Osteoblast (primary cell): ENCODE data around the gene SLC9A5. TPM values are rescaled to one million over a fixed set of nuclear protein-coding genes. Genes with fewer than 3 reads are reported as not detected.

Experiments used
- DNase-seq: peaks from one replicate; pipeline ENCODE4 v3.0.0; 2011; ENCODE audit warnings: low spot score, mixed read lengths; ENCODE audit not compliant: insufficient read length; ENCODE audit errors: missing footprints
- H2AFZ ChIP-seq: 2 replicates; pipeline ENCODE4 v1.6.0; 2011; ENCODE audit warnings: mild to moderate bottlenecking, low read length
- H3K27ac ChIP-seq: 2 replicates; pipeline ENCODE4 v1.5.1; 2011; ENCODE audit warnings: mild to moderate bottlenecking, low read depth, low read length, moderate library complexity
- H3K27me3 ChIP-seq: 2 replicates; pipeline ENCODE4 v1.6.0; 2012; ENCODE audit warnings: mild to moderate bottlenecking, control low read depth, inconsistent platforms, low read length, moderate library complexity; ENCODE audit not compliant: insufficient read depth
- H3K36me3 ChIP-seq: 2 replicates; pipeline ENCODE4 v1.5.1; 2011; ENCODE audit warnings: mild to moderate bottlenecking, low read length, control low read depth, moderate library complexity; ENCODE audit not compliant: insufficient read depth
- H3K4me1 ChIP-seq: 2 replicates; pipeline ENCODE4 v1.5.1; 2011; ENCODE audit warnings: mild to moderate bottlenecking, low read length, control low read depth, moderate library complexity; ENCODE audit not compliant: insufficient read depth
- H3K4me2 ChIP-seq: 2 replicates; pipeline ENCODE4 v1.6.0; 2011; ENCODE audit warnings: mild to moderate bottlenecking, low read length; ENCODE audit not compliant: insufficient read depth
- H3K4me3 ChIP-seq: fragments of 200-600 bp; sonication (generic); 3 replicates; pipeline ENCODE4 v1.5.1; 2012; ENCODE audit warnings: mild to moderate bottlenecking, low read length, inconsistent platforms; ENCODE audit not compliant: insufficient read depth
- H3K79me2 ChIP-seq: 2 replicates; pipeline ENCODE4 v1.6.0; 2012; ENCODE audit warnings: mild to moderate bottlenecking, low read length, control low read depth, inconsistent platforms; ENCODE audit not compliant: insufficient read depth
- H3K9me3 ChIP-seq: 2 replicates; pipeline ENCODE4 v1.5.1; 2011; ENCODE audit warnings: low read depth, low read length, control low read depth
- H4K20me1 ChIP-seq: 2 replicates; pipeline ENCODE4 v1.6.0; 2012; ENCODE audit warnings: mild to moderate bottlenecking, low read length, control low read depth; ENCODE audit not compliant: insufficient read depth
- CTCF ChIP-seq: IDR thresholded peaks from 2 replicates; pipeline ENCODE4 v1.5.1; 2011; ENCODE audit warnings: mild to moderate bottlenecking, low read depth, low read length, moderate library complexity; ENCODE audit errors: extremely low read depth
- total RNA-seq: library from RNA; depleted of rRNA; stranded (reverse); fragments of >200 nt; gene quantifications from 2 replicates; pipeline ENCODE4 v1.2.3, GENCODE V29; 2012

Gene SLC9A5
- total RNA-seq, 1 donor: 3.6 TPM

- H3K36me3 ChIP-seq: peaks cover 5% of the 10 kb centered on the region
- H3K4me3 ChIP-seq: no peak overlapping the region
- no peak for DNase-seq
- H3K9me3 ChIP-seq: no peaks in the 10 kb centered on the region
- no peaks in the 10 kb centered on the region for H3K4me1 ChIP-seq
- no peaks in the 10 kb centered on the region for H4K20me1 ChIP-seq
- no peak overlapping the region for H2AFZ ChIP-seq
- no peaks in the 10 kb centered on the region for H3K27me3 ChIP-seq
- H3K4me2 ChIP-seq: no peak overlapping the region
- H3K79me2 ChIP-seq: no peaks in the 10 kb centered on the region
- H3K27ac ChIP-seq: no peak overlapping the region
- no peak for TF ChIP-seq CTCF
Observed at GRCh38 chr16:67204076-67204475, 44.7 kb upstream of the SLC9A5 start.

GRCh38 chr16:67206129-67206837 is 42.5 kb upstream of the SLC9A5 start:
- no peak overlapping the region for H3K4me2 ChIP-seq
- no peaks in the 10 kb centered on the region for H3K79me2 ChIP-seq
- no peaks in the 10 kb centered on the region for H3K9me3 ChIP-seq
- H2AFZ ChIP-seq: no peak overlapping the region
- no peaks in the 10 kb centered on the region for H3K4me1 ChIP-seq
- H3K36me3 ChIP-seq: peaks cover 5% of the 10 kb centered on the region
- H3K27ac ChIP-seq: no peak overlapping the region
- no peak for DNase-seq
- no peaks in the 10 kb centered on the region for H4K20me1 ChIP-seq
- no peak overlapping the region for H3K4me3 ChIP-seq
- no peaks in the 10 kb centered on the region for H3K27me3 ChIP-seq
- no peak for TF ChIP-seq CTCF

- no peak overlapping the region for H3K4me3 ChIP-seq
- DNase-seq: no peak
- H4K20me1 ChIP-seq: no peaks in the 10 kb centered on the region
- no peaks in the 10 kb centered on the region for H3K9me3 ChIP-seq
- H3K36me3 ChIP-seq: peaks cover 5% of the 10 kb centered on the region
- no peaks in the 10 kb centered on the region for H3K79me2 ChIP-seq
- no peak overlapping the region for H2AFZ ChIP-seq
- TF ChIP-seq CTCF: no peak
- H3K4me1 ChIP-seq: no peaks in the 10 kb centered on the region
- H3K27ac ChIP-seq: no peak overlapping the region
- no peaks in the 10 kb centered on the region for H3K27me3 ChIP-seq
- no peak overlapping the region for H3K4me2 ChIP-seq
Observed at GRCh38 chr16:67206838-67207248, 41.9 kb upstream of the SLC9A5 start.

GRCh38 chr16:67207249-67208091 is 41.3 kb upstream of the SLC9A5 start:
- Histone ChIP-seq H3K4me2 (no peak overlapping the region), H2AFZ (no peak overlapping the region), H3K79me2 (no peaks in the 10 kb centered on the region), H3K4me3 (no peak overlapping the region), H3K36me3 (peaks cover 5% of the 10 kb centered on the region), H3K4me1 (no peaks in the 10 kb centered on the region), H3K27me3 (no peaks in the 10 kb centered on the region), H3K9me3 (no peaks in the 10 kb centered on the region), H3K27ac (no peak overlapping the region), H4K20me1 (no peaks in the 10 kb centered on the region)
- DNase-seq: peak; percentile 95
- no peak for TF ChIP-seq CTCF
